ENCODE results near the gene DOCK3. TPM values are rescaled to one million over a fixed set of nuclear protein-coding genes. Genes with fewer than 3 reads are reported as not detected.
"Not testable (repeated sequence)": the region's sequence is repeated elsewhere in the genome, so short reads cannot be mapped to it uniquely, and the experiment has no call there.

Gene DOCK3
- total RNA-seq, 1 donor from 2014 or later: 6.0 TPM

DNA sequence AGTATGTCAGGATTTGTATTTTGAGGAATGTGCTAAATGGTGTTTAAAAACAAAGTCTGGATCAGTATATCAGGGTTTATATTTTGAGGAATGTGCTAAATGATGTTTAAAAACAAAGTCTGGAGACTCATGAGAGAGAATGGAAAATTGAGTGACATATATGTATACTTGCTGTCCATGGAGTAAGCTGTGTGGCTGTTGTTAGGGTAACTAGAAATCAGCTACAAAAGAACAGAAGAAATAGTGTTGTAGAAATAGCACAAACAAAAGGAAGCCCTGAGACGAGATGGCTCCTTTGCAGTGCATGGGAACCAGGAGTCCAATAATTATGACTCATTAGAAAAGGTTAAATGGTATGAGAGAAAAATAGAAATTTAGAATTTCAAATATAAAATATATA lies 427.7 kb downstream of the DOCK3 start:
- DNase-seq (ENCODE audit: low spot score): no peak

DNA sequence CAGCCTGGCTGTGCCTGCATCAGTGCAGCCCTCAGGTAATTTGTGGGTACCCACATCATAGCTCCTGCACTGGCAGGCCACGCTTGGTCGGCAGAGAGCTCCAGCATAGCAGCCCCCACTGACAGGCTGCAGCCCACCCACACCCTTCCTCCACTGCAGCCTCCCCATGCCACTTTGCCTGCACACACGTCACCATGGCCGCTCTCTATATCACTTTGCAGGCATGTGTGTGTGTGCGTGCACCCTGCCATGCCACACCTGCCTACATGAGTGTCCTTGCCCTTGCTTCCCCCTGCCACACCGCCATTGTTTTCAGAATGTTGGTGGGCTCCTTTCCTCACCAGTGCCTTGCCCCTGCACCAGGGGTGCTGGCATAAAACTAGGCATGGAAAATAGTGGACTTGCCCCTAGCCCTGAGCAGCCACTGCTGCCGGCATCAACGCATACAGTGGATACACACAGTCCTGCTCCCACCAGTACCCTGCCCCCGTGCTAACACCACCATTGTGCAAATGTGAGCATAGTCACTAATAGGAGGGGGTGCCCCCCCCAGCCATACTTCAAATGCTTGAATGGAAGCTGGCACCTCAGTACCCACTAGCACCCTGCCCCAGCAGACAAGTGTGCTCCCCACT lies 431.6 kb downstream of the DOCK3 start:
- DNase-seq (ENCODE audit: low spot score): no peak

DNA sequence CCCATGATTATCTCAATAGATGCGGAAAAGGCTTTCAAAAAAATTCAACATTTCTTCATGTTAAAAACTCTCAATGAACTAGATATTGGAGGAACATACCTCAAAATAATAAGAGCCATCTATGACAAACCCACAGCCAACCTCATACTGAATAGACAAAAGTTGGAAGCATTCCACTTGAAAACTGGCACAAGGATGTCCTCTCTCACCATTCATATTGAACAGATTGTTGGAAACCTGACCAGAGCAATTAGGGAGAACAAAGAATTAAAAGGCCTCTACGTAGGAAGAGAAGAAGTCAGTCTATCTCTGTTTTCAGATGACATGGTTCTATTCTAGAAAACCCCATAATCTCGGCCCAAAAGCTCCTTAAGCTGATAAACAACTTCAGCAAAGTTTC lies 435.9 kb downstream of the DOCK3 start:
- no peak for DNase-seq (ENCODE audit: low spot score)

DNA sequence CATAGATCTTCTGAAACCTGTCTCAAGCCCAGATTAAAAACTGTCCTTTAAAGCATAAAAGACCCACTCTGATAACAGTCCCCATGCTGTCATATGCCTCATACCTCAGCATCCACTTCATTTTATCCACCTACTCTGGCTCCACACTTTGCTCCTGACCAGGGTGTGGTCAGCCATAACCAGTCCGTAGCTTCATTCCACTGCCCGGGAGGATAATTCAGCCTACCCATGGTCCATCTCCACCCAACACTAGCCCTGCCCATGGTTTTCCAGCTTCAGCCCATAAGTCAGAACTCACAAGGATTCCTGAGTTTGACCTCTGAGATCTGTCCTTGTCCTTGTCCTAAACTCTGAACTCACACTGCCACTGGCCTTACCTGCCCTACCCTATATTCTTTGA lies 448.2 kb downstream of the DOCK3 start:
- no peak for DNase-seq (ENCODE audit: low spot score)

DNA sequence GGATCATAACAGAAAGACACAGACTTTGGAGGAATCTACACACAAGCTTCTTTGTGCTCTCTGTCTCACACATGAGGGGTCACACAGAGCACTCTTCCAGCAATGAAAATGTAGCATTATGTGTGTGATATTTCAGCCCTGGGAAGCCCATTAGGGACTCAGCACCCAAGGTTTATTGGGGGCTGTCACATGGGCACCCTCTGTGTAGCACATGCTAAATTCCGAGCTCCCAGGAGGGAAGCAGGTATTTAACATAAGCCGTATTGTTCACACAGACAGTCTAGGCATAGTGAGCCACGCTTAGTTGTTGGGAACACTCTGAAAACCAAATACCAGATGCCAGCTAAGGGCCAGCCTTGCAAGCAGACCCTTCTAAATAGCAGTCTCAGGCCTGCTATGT lies 448.8 kb downstream of the DOCK3 start:
- DNase-seq (ENCODE audit: low spot score): no peak

DNA sequence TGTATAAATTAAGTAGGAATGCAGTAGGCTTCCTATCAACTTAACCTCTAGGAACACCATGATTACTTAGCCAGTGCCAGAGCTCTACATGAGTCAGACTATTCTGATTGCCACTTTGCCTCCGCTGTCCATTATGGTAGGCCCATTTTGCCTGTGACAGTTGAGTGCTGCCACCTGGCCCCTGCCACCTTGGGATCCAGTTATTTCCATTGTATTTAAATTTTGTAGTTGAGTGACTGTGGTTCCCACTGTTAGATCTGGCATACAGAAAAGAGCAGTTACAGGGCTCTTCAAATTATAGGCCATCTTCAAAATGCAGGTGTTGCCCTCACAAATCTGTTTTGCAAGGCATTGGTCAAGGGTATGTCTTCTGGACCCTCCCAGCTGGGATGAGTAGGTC lies 456.9 kb downstream of the DOCK3 start:
- not testable (repeated sequence) for DNase-seq (ENCODE audit: low spot score)

- DNase-seq (ENCODE audit: low spot score): no peak
These were observed 463.0 kb downstream of the DOCK3 start for GRCh38 chr3:51137715-51138114.

DNA sequence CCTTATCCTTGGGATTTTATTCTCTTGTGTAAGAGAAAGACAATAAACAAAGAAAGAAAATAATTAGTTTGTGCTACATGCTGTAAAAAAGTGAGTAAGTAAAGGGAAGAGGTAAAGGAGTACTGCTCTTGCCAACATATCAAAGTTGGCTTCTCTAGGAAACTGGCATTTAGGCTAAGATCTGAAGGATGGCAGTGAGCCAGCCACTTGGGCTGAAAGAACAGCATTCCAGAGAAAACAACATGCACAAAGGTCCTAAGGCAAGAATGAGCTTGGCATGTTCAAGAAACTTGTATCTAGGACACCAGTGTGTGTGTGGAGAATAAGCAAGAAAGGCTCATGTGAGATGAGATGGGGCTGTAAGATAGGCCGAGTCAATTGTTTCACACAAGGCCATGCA lies 464.9 kb downstream of the DOCK3 start:
- no peak for DNase-seq (ENCODE audit: low spot score)

DNA sequence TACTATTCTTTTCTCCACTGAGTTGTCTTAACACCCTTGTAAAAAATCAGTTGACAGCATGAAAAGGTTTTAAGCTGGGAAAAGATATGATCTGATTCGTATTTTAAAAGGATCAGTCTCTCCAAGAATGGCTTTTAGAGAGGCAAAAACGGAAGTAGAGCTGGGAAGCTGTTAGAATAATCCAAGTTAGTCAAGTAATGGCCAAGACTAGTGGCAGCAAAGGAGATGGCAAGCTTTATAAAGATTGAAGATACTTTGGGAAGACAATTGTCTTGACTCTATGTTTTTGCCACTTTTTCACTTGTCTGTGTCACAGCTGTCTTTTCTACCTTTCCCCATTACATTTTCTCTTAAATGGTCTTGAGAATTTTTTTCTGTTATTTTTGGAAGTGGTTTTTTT lies 466.8 kb downstream of the DOCK3 start:
- no peak for DNase-seq (ENCODE audit: low spot score)

DNA sequence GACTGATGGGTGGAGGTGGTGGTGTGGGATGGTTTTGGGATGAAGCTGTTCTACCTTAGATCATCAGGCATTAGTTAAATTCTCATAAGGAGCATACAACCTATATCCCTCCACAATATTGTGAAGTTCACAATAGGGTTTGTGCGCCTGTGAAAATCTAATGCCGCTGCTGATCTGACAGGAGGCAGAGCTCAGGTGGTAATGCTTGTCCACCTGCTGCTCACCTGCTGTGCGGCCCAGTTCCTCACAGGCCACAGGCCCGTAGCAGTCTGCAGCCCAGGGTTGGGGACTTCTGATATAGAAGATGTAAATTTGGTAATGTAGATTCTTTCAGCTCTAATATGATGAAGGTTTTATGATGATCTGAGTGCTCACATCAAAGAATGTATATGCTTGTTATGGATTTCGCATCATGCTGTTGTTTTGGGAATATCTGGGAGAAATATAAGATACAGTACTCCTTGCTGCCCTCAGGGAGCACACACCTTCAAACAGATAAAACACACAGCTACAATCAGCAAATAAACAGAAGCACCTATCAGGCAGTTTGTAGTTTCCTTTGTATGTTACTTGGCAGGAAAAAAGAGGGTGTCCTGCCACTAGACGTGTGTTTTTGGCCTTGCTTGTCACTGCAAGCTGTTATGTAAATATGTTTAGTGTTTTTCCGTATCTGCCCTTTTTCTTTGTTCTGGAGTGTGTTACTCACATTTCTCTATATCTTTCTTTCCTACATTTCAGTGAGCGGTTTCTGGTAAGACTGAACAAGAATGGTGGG lies 471.3 kb downstream of the DOCK3 start:
- DNase-seq (ENCODE audit: low spot score): no peak

DNA sequence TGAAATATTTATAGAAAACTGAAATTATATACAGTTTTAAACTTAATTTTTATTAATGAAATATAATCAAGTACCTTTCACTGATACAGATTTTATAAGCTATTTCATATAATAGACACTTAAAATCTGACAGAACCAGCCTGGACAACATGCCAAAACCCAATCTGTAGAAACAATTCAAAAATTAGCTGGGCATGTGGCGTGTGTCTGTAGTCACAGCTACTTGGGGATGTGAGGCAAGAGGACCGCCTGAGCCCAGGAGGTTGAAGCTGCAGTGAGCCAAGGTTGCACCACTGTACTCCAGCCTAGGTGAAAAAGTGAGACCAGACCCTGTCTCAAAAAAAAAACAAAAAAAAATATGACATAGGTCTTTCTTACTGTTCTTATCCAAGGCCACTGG lies 472.1 kb downstream of the DOCK3 start:
- no peak for DNase-seq (ENCODE audit: low spot score)

GRCh38 chr3:51156147-51156546 lies 481.4 kb downstream of the DOCK3 start:
- DNase-seq (ENCODE audit: low spot score): no peak

- no peak for DNase-seq (ENCODE audit: low spot score)
These were observed 488.3 kb downstream of the DOCK3 start for GRCh38 chr3:51163051-51163450.

- DNase-seq (ENCODE audit: low spot score): no peak
These were observed 499.0 kb downstream of the DOCK3 start for GRCh38 chr3:51173518-51174271.

DNA sequence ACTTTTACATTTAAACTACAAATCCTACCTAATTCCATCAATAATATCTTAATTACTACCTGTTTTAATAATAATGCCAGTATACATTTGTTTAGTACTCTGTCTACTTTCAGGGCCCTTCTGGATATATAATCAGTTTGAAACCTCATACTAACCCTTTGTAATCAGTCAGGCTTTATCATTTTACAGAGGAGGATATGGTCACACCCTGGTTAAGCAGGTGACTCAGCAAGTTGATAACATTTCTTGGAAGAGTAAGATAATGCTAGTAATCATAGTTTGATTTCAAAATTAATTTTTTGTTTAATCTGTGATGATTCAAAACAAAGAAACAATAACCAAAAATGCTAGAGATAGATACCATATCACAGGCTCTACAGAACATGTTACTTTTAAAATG lies 502.2 kb downstream of the DOCK3 start:
- no peak for DNase-seq (ENCODE audit: low spot score)

DNA sequence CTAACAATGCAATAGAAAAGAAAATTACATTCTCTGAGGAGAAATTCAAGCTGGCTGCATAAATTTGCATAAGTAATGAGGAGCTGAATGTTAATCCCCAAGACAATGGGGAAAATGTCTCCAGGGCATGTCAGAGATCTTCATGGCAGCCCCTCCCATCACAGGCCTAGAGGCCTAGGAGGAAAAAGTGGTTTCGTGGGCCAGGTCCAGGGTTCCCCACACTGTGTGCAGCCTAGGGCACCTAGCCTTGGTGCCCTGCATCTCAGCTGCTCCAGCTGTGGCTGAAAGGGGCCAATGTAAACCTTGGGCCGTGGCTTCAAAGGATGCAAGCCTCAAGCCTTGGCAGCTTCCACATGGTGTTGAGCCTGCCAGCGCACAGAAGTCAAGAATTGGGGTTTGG lies 511.7 kb downstream of the DOCK3 start:
- not testable (repeated sequence) for DNase-seq (ENCODE audit: low spot score)

DNA sequence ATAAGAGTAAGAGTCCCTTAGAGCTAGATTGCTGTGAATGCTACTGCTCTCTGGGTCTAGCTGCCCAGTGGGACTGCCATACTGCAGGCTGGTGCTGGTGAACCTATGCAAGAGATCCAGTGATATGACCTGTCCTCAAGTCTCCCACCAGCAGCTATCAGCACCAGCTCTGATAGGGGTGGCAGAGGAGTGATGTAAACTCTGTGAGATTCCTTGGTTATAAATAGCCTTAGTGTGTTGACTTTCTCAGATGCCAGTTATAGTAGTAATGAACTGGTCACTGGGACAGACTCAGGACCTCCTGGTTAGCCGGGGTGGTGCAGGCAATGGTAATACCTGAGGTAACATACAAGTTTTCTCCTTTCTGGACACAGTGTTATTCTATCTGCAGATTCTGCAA lies 515.5 kb downstream of the DOCK3 start:
- no peak for DNase-seq (ENCODE audit: low spot score)

DNA sequence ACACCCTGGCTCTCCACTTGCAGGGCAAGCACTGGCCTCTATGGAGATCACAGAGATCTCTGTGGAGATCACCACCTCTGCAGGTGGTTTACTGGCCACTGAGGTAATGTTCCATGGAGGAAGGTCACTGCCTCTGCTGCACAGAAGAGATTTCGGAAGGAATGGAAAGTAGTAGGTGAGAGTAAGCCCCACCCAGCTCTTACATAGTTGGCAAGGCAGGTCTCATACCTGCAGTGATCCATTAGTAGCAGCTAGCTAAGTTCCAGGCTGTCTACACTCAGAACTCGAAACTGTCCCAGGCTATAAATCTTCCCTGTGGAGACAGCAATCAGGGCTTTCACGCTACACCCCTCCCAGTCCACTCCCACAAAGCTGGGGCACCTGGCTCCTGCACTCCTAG lies 516.1 kb downstream of the DOCK3 start:
- no peak for DNase-seq (ENCODE audit: low spot score)

GRCh38 chr3:51191768-51192167 lies 517.0 kb downstream of the DOCK3 start:
- no peak for DNase-seq (ENCODE audit: low spot score)

- DNase-seq (ENCODE audit: low spot score): no peak
These were observed 523.8 kb downstream of the DOCK3 start for GRCh38 chr3:51198477-51198876.

- not testable (repeated sequence) for DNase-seq (ENCODE audit: low spot score)
These were observed 524.6 kb downstream of the DOCK3 start for GRCh38 chr3:51199296-51199695.

DNA sequence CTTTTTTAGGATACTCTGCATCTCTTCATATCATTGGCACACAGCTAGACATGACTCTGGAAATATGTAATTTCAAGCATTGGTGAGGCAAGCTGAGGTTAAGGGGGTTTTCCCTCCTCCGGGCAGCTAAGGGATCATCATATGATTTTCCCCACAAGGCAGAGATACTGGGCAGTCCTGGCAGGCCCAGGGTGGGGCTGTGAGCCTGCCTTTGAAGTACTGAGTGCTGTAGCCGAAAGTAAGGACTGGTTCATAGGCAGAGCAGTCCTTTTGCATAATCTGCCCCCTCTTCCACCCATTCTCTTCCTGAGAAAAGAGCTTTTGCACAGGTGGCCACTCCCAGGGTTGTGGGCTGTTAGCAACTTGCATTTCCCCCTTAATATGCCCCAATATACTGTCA lies 541.6 kb downstream of the DOCK3 start:
- DNase-seq (ENCODE audit: low spot score): no peak

- DNase-seq (ENCODE audit: low spot score): no peak
These were observed 547.2 kb downstream of the DOCK3 start for GRCh38 chr3:51221959-51222358.

Measured in ureter (tissue), 1 donor.